Measurements from ENCODE around the gene ICAM1. TPM values are rescaled to one million over a fixed set of nuclear protein-coding genes. Genes with fewer than 3 reads are reported as not detected.

ICAM1 gene
- total and polyA plus RNA-seq, 2 of the 13 experiments (the other 11 are each of a cell fraction or from before 2014, with no cell fraction given), result 37.9 to 98.4 TPM

DNA sequence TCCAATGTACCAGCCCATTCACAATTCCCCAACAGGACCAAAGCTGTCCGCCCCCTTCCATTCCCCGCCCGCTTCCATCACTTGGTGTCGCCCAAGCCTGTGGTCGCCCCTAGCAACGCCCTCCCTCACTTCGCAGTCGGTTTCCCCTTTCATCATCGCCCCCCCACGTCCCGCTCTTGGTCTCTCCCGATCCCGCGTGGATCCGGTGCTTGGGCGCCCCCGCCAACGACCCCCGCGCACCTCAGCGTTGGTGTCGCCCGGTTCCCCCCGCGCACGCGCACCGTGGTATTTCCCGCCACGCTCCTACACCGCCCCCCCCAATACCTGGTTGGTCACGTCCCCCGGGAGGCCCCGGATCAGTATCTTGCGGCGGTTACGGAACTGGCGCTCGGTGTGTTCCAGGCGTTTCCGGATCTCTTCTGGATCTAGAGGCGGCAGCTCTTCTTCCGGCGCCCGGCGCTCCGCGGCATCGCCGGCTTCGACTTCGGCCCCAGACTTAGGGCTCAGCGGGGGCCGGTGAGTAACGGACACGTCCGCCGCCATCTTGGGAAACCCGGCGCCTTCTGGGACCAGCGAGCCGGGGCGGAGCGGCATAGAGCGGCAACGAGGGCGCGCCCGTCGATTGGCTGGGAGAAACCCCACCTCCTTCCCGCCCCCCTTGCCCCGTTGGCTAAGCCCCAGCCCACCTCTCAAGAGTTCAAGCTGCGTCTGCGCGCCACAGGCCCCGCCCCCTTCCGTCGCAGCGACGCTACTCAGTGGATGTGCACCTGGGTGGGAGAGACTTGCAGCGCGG is 62.2 kb downstream of the ICAM1 start, which contains the start of gene RAVER1 (continued):
- TF ChIP-seq, protein P1, sequence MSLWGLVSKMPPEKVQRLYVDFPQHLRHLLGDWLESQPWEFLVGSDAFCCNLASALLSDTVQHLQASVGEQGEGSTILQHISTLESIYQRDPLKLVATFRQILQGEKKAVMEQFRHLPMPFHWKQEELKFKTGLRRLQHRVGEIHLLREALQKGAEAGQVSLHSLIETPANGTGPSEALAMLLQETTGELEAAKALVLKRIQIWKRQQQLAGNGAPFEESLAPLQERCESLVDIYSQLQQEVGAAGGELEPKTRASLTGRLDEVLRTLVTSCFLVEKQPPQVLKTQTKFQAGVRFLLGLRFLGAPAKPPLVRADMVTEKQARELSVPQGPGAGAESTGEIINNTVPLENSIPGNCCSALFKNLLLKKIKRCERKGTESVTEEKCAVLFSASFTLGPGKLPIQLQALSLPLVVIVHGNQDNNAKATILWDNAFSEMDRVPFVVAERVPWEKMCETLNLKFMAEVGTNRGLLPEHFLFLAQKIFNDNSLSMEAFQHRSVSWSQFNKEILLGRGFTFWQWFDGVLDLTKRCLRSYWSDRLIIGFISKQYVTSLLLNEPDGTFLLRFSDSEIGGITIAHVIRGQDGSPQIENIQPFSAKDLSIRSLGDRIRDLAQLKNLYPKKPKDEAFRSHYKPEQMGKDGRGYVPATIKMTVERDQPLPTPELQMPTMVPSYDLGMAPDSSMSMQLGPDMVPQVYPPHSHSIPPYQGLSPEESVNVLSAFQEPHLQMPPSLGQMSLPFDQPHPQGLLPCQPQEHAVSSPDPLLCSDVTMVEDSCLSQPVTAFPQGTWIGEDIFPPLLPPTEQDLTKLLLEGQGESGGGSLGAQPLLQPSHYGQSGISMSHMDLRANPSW (CRISPR knock-in tag; IDR thresholded peaks at IDR 0.05; ENCODE audit: borderline replicate concordance), result no peak; the same call in 1 of the 2 replicates
- TF ChIP-seq ZNF33A (CRISPR knock-in tag; IDR thresholded peaks at IDR 0.05; ENCODE audit: borderline replicate concordance) (no peak), SALL1 (CRISPR knock-in tag; IDR thresholded peaks at IDR 0.05) (peak; percentile 71; the same call in 1 of the 2 replicates), NFE2L2 (IDR thresholded peaks at IDR 0.05; ENCODE audit: low read length) (no peak), RCOR2 (CRISPR knock-in tag; IDR thresholded peaks at IDR 0.05) (no peak), ZNF232 (CRISPR knock-in tag; IDR thresholded peaks at IDR 0.05; ENCODE audit: borderline replicate concordance) (0 out of 2 replicates have a peak, but pooled peaks have one; percentile 7), ZNF510 (CRISPR knock-in tag; IDR thresholded peaks at IDR 0.05; ENCODE audit: low read depth) (peak; percentile 94), ZNF234 (CRISPR knock-in tag; conservative IDR thresholded peaks at IDR 0.05) (peak; percentile 44; the same call in 1 of the 2 replicates), GPN1 (CRISPR knock-in tag; IDR thresholded peaks at IDR 0.05; ENCODE audit: borderline replicate concordance) (no peak), KDM3A (CRISPR knock-in tag; IDR thresholded peaks at IDR 0.05; ENCODE audit: low read depth) (peak; percentile 54; the same call in 1 of the 2 replicates), ZNF484 (CRISPR knock-in tag; IDR thresholded peaks at IDR 0.05; ENCODE audit: borderline replicate concordance, low read depth) (no peak), ZBTB7A (CRISPR knock-in tag; IDR thresholded peaks at IDR 0.05) (peak; percentile 27; the same call in 1 of the 2 replicates)
- TF ChIP-seq, protein P2, sequence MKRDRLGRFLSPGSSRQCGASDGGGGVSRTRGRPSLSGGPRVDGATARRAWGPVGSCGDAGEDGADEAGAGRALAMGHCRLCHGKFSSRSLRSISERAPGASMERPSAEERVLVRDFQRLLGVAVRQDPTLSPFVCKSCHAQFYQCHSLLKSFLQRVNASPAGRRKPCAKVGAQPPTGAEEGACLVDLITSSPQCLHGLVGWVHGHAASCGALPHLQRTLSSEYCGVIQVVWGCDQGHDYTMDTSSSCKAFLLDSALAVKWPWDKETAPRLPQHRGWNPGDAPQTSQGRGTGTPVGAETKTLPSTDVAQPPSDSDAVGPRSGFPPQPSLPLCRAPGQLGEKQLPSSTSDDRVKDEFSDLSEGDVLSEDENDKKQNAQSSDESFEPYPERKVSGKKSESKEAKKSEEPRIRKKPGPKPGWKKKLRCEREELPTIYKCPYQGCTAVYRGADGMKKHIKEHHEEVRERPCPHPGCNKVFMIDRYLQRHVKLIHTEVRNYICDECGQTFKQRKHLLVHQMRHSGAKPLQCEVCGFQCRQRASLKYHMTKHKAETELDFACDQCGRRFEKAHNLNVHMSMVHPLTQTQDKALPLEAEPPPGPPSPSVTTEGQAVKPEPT (CRISPR knock-in tag; IDR thresholded peaks at IDR 0.05; ENCODE audit: low read depth), result peak; percentile 64; the same call in 1 of the 2 replicates
- TF ChIP-seq, protein P3, sequence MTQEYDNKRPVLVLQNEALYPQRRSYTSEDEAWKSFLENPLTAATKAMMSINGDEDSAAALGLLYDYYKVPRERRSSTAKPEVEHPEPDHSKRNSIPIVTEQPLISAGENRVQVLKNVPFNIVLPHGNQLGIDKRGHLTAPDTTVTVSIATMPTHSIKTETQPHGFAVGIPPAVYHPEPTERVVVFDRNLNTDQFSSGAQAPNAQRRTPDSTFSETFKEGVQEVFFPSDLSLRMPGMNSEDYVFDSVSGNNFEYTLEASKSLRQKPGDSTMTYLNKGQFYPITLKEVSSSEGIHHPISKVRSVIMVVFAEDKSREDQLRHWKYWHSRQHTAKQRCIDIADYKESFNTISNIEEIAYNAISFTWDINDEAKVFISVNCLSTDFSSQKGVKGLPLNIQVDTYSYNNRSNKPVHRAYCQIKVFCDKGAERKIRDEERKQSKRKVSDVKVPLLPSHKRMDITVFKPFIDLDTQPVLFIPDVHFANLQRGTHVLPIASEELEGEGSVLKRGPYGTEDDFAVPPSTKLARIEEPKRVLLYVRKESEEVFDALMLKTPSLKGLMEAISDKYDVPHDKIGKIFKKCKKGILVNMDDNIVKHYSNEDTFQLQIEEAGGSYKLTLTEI (CRISPR knock-in tag; conservative IDR thresholded peaks at IDR 0.05), result no peak
- TF ChIP-seq, protein P4, sequence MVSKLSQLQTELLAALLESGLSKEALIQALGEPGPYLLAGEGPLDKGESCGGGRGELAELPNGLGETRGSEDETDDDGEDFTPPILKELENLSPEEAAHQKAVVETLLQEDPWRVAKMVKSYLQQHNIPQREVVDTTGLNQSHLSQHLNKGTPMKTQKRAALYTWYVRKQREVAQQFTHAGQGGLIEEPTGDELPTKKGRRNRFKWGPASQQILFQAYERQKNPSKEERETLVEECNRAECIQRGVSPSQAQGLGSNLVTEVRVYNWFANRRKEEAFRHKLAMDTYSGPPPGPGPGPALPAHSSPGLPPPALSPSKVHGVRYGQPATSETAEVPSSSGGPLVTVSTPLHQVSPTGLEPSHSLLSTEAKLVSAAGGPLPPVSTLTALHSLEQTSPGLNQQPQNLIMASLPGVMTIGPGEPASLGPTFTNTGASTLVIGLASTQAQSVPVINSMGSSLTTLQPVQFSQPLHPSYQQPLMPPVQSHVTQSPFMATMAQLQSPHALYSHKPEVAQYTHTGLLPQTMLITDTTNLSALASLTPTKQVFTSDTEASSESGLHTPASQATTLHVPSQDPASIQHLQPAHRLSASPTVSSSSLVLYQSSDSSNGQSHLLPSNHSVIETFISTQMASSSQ (IDR thresholded peaks at IDR 0.05; ENCODE audit: low read depth), result no peak
- TF ChIP-seq, protein P4 (CRISPR knock-in tag; IDR thresholded peaks at IDR 0.05; ENCODE audit: borderline replicate concordance), result peak; percentile 63; the same call in 1 of the 2 replicates

All from HepG2 (cell line).